Daoy (cell line): ENCODE results near the gene LGALS4. TPM values are rescaled to one million over a fixed set of nuclear protein-coding genes. Genes with fewer than 3 reads are reported as not detected.
"Not testable (repeated sequence)": the region's sequence is repeated elsewhere in the genome, so short reads cannot be mapped to it uniquely, and the experiment has no call there.

Experiments used
- DNase-seq: peaks from one replicate; pipeline ENCODE4 v3.0.0-alpha.2; 2015; ENCODE audit warnings: low read depth
- total RNA-seq: library from RNA; depleted of rRNA; stranded (reverse); fragments of >200 nt; shearing (Covaris generic); gene quantifications from 2 replicates; pipeline ENCODE4 v1.2.3, GENCODE V29; 2014

Gene LGALS4
- total RNA-seq, 1 experiment from 2014 or later = not detected

DNA sequence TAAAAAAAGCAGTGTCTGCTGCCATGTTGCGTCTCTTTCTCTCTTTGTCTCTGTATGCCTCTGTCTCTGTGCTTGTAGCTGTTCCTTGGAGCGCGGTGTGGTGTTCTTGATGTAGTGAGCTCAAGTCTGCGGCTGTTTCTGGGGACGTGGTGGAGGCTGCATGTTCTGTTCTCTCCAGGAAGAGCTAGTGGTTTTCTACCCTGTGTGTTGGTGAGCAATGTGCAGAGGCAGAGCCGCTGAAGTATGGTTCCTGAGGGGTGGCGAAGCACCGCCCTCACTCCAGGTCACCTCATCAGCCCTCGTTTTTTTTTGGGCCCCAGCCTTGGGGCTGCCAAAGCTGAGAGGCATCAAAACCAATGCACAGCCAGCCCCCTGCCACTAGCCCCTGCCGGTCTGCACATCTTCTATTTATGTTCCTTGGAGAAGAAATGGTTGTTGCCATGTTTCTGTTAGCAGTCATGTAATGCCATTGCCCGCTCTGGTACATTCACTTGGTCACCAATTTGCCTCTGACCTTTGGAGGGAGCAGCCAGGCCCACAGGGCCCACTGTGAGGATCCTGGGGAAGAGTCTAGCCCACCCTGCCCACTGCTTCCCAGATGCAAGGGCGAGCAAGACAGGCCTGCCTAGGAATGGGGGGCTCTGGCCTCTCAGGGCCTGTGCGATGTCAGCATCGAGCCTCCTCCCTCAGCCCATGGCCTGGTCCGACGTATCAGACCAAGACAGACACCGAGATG, 29.9 kb upstream of the LGALS4 start:
- DNase-seq = no peak

DNA sequence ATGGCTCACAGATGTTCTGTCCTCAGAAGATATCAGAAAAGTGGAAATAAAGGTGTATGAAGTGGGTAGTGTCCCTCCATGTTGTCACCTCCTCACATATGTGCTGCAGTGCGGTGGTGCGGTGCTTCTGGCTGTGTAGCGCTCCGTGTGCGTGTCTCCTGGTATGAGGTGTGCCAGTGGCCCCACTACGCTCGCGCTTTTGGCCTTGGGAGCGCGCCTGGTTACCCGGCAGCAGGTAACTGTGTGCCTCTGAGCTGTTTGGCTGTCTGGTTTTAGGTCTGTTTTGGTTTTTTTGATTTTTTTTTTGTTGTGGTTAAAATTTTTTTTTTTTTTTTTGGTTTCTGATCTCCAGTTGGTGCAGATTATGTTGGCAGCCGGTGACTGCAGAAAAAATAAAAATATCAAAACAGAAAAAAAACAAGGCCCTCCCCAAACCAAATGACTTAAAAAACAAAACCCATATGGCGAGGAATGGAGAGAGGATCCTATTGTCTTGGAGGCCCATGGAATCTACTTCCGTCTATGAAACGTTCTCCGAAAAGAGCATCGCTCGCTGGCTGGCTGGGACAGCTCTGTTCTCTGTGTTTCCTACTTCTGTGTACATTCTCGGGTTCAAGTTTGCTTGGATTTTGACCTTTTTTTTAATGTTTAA, 29.2 kb upstream of the LGALS4 start:
- DNase-seq = no peak

DNA sequence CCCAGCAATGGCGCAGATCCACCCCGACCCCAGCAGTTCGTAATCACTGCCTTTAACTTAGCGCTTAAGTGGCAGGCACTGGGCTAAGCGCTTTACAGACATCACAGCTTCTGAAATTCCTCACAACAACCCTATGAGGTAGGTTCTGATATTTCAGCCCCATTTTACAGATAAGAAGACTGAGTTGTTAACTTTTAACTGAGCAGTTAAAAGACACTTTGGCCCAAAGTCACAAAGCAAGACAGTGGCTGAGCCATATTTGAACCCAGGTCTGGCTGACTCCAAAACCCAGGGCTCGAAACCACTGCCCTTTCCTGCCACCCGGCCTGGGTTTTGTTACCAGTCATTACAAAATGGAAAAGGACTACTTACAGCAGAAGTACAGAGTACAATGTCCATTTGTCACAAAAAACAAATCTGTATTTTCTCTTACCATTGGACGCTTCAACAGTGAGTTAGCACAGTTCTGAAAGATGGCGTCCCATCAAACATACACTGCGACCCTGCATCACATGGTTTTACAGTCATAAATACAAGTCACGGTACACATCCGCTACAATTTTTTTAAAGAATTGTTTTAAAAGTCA, 28.5 kb upstream of the LGALS4 start:
- no peak for DNase-seq

DNA sequence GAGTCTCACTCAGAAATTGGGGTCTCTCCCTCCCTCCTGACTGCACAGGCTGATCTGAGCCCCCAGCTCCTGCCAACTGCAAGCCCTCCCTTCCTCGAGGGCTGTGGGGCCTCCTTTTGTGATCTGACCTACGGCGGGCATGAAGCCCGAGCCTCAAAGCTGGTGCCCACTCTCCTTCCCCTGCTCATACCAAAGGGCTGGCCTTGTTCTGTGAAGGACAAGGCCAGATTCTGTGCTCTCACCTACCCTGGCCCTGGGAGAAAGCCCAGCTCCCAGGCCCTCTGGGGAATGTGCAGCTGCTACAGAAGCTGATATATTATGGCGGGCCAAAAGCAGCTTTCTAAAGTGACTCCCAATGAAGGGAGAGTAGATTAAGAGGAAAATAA, 27.8 kb upstream of the LGALS4 start:
- no peak for DNase-seq

DNA sequence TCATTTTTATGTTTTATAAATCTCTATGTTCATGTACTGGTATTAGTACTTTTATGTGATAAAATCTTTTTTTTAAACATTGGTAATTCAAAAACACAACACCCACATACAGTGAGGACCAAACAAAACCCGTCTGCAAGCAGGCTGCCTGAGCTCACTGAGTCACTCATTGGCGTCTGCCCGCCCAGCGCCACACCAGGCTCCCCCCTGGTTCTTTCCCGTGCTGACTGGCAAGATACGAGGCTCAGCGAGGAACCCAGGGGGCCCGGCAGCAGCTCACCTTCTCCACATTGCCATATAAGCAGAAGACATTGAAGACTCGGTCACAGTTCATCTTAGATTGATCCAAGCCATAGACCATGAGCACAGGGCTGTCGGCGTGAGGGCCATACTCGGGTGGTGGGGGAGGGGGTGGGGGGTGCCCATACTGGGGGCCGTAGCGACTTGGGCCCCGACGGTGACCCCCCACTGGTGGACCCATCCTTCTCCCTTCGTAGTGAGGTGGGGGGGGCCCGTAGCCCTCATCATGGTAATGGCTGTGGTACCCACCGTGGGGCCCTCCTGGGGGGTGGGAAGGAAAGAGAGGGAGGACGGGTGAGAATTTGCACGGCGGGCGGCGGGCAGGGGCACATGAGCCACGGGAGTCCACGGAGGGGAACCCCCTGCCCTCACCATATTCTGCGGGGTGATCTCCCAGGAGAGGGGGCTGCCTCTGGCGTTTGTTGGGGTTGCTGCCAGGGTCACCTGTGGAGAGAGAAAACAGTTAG, 27.3 kb upstream of the LGALS4 start:
- no peak for DNase-seq

DNA sequence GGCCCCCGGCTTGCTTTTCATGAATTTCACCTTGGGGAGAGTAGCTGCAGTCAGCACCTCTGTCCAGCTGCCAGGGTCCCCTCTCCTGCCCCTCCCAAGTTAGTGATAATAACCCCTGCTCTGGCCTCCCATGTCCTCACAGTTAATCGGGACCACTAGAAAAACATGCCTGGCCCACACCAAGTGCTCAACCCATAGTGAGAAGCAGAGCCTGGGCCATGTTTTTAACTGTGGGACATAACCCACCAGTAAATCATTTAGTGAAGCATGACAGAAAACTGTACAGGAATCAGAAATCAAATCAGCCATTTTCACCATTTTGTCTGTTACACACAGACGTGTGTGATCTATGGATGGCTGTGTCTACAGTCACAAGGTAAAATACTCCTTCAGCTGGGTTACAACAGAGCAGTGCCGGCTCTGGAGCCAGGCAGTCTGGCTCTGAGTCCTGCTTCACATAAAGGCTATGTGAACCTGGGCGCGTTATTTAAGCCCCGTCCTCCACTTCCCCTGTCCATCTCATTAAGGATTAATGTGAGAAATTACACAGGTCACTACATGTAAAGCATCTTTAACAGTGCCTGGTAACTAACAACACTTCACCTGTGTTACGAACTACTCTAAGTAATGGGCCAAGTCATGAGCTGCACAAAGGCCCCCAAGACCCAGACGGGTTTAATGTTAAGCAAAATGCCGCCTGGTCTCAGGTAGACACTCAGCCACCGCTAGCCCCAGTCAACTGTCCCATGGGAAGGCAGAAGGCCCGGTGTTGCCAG, 26.4 kb upstream of the LGALS4 start:
- no peak for DNase-seq

DNA sequence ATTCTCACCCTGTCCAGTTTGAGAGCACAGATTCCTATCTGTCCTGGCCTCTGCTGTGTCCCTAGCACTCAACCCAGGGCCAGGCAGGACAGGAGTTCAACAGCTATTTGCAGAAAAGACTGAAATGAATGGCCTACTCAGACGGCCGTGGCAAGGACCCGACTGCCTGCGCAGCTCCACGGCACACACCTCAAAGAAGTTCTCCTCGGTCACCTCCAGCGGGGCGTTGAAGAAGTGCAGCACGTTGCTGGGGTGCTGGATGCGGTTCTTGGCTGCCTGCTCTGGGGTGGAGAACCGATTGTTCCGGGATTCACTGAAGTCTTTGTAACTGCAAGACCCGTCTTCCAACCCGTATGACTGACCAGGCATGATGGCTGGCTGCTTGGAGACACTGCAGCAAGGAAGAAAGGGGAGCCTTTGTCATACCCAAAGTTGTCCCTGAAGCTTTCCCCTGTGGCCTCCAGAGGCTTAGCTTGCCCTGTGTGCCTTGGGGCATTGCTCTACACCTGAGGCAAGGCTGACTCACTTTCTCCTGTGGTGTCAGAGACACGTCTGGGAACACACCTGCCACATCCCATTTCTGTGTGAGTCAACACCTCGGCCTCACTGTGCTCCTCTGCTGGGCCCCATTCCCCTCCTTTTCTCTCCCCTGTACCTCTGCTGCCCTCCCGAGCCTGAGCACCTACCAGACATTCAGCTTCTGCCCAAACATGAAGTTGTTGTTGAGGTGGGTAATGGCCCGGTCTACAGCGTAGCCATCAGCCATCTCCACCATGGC, 25.7 kb upstream of the LGALS4 start:
- DNase-seq = no peak

DNA sequence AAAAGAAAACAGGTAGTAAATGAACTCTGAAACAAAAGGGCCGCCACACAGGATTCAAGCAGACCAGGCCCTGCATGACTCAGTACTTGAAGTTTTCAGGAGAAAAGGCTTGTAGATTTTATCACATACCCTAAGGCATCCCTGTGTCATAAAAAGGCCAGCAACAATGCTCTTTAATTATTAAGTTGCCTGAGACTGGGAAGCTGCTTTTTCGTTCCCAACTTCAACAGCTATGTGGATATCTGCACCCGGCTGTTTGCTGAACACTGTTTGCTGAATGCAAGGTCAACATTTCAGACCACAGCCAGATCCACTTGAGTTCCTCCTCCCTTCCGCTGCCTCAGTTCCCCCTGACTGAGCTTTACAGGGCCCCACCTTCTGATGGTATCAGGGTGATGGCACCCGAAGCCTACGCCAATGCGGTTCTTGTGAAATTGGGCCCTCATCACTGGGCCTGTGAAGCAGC, 24.9 kb upstream of the LGALS4 start:
- DNase-seq = no peak

DNA sequence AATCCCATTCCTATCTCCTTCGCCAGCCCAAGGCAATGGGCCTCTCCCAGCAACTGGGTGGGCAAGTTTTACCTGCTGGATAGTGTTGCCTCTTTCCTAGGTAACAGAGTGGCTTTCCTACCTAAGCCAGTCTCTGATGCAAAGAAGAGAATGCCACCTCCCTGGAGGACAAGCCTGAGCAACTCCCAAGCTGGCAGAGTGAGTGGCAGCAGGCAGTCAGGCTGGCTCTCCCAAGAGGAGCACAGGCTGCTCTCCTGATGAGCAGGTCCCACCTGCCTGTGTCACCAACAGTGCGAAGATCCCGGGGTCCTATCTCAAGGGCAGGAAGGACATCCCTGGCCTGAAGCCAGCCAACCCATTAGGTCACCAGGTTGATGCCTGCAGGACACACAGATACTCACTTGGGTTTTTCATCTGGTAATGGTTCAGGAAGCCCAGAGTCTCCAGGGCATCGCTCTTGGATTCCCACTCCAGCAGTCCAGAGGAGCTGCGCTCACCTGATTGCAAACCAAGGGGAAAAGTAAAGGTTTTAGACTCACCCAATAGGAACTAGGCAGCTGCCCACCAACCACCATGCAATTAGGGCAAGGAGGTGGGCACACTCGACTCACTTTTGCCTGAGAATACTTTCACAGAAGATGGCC, 24.4 kb upstream of the LGALS4 start:
- no peak for DNase-seq

DNA sequence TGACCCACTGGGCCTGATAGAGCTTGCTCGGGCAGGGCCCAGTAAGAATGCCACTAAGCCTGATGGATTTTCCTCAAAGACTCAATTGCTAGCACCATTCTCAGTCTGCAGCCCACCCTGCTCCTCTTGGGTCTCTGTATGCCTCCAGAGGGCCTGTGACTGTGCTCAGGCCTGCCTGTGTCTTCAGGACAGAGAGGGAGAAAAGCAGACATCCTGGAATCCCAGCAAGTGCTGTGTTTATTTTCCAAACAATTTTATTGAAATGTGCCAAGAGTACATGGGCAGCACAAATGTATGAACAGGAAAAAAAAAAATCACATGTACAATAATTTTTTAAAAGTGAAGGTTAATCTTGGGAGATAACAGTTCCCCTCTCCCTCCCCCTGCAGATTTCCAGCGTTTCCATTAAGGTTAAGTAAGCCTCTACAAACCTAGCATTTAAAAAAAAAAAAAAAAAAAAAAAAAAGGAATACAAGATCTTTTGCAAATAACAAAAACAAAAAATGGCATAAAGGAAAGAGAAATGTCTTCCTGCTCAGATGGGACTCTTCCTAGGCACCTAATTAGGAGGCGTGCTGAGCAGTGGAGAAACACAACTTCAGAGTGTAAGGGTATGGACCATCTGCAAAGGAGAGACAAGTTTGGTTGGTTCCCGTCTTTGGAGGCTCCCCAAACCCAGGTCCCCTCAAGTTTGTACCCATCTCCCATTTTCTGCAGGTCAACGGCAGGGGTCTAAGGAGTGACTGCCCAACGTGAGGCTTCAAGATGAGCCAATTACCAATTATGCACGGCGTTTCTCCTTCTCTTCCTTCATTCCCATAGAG, 23.6 kb upstream of the LGALS4 start:
- no peak for DNase-seq

DNA sequence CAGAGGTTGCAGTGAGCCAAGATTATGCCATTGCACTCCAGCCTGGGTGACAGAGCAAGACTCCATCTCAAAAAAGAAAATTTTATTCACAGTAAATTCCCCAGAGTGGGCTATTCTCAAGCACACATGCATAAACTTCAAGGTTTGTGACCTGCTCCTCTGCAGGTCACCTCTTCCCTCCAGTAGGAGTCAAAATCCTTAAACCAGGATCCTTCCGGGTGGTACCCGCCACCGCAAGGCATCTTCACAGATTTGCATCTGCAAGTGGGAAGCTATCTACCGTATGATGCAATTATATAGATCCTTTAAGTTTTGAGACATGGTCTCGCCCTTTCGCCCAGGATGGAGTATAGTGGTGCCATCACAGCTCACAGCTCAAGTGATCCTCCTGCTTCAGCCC, 21.8 kb upstream of the LGALS4 start:
- DNase-seq = no peak

DNA sequence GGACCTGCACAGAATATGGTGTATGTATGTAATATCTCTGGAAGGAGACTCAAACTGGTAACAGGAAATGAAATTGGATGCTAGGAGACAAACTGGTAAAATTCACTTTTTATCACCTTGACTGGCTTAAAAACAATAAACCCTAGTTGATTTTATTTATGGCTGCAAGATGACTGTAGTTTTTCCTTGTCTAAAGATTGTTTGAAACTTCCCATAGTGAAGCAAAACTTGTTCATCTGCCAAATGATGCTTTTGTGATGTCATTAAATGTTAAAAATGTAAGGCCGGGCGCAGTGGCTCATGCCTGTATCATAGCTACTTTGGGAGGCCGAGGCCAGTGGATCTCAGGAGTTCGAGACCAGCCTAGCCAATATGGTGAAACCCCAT, 21.4 kb upstream of the LGALS4 start:
- DNase-seq = no peak

DNA sequence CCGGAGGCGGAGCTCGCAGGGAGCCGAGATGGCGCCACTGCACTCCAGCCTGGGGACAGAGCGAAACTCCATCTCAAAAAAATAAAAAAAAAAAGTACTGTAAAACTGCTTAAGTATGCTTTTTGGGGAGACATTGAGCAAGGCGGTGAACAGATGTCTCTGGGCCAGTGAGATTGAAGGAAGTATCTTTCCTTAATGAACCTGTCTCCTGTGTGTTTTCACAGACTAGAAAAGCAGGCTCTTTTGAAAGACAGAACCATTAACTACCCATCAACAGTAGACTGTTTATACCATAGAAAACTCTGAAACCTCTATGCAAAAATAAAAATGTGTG, 20.3 kb upstream of the LGALS4 start:
- no peak for DNase-seq

DNA sequence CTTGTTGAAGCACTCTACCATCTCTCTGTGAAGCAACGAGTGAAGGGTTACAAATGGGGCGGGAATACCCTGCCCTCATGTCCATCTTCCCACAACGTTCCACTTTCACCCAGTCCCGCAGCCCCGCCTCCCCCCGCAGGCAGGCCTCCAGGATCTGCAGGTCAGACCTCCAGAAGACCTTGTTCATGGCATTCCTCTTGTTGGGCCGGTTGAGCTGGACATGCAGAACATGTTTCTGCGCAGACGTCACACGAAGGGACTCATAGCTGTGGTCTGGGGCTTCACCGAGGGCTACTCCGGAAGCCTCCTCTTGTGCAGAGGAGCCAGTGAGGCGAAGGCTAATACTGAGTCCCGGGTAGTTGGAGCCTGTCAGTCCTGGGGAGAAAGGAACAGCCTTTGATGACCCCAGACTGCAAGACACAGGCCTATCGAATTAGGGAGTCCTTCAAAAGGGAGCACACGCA, 18.4 kb upstream of the LGALS4 start:
- peak; percentile 87 for DNase-seq

DNA sequence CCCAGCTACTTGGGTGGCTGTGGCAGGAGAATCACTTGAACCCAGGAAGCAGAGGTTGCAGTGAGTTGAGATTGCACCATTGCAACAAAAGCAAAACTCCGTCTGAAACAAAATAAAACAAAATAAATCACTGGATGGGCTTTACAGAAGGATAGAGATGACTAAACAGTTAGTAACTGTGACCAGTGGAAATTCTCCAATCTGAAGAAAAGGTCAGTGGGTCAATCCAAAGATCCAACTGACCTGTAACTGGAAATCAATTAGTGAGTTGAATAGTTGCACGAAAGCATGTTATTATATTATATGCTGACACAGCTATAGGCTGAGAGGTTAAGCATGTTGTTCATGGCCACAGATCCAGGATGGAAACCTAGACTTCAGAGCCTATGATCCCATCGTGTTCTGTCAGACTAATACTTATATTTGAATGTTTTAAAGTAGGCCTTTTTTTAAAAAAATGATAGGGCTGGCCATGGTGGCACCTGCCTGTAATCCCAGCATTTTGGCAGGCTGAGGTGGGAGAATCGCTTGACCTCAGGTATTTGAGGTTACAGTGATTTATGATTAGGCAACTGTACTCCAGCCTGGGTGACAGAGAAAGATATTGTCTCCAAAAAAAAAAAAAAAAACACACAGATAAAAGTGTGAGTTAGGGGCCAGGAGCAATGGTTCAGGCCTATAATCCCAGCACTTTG, 17.4 kb upstream of the LGALS4 start:
- no peak for DNase-seq

DNA sequence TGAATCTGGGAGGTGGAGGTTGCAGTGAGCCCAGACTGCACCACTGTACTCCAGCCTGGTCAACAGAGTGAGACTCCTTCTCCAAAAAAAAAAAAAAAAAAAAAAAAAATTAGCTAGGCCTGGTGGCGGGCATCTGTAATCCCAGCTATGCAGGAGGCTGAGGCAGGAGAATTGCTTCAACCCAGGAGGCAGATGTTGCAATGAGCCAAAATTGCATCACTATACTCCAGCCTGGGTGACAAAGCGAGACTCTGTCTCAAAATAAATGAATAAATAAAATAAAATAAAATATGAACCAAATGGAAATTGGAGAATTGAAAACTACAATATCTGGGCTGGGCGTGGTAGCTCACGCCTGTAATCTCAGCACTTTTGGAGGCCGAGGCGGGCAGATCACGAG, 16.5 kb upstream of the LGALS4 start:
- not testable (repeated sequence) for DNase-seq

DNA sequence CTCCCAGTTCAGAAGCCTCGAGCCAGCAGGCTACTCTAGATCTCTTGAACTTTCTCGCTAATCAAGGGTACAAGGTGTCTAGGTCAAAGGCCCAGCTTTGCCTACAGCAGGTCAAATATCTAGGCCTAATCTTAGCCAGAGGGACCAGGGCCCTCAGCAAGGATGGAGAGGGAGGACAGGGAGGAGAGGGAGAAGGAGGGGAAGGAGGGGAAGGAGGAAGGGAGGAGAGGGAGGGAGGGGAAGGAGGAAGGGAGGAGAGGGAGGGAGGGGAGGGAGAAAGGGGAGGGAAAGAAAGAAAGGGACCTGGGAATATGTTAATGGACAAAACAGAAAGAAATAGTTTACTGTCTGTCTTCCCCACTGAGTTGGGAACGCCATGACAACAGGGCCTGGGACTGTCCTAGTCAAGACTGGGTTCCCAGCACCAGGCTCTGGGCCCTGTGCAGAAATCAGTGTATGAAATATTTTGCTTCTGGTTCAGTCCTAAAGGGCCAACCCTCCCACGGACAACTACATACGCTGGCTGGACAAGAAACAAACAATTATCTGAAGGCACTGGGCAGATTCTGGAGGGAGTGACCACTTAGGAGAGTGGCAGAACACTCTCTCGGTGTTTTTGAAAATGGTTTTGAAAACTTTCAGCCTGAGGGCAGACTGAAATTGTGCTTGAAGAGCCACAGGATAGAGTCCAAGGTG, 14.3 kb upstream of the LGALS4 start:
- no peak for DNase-seq

DNA sequence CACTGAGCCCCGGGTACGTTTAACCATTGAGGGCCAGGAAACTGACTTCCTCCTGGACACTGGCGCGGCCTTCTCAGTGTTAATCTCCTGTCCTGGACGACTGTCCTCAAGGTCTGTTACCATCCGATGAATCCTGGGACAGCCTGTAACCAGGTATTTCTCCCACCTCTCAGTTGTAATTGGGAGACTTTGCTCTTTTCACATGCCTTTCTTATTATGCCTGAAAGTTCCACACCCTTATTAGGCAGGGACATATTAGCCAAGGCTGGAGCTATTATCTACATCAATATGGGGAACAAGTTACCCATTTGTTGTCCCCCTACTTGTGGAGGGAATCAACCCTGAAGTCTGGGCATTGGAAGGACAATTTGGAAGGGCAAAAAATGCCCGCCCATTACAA, 13.2 kb upstream of the LGALS4 start:
- DNase-seq = not testable (repeated sequence)
